ENCODE data around the gene B3GALT5.

DNA sequence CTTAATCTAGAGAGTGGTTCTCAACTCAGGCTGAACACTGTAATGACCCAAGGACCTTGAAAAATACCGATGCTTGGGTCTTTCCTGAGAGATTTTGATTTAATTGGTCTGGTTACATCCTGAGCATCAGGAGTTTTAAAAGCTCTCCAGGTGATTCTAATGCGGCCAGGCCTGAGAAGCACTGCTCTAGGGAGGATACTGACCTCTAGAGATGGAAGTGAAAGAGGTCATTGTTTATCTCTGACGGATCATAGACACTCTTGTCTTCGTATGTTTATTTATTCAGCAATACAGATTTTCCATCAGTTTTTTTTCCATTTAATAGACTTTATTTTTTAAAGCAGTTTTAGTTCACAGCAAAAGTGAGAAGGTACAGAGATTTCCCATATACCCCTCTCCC, 77.7 kb downstream of the B3GALT5 start:
- TF ChIP-seq, protein P1, sequence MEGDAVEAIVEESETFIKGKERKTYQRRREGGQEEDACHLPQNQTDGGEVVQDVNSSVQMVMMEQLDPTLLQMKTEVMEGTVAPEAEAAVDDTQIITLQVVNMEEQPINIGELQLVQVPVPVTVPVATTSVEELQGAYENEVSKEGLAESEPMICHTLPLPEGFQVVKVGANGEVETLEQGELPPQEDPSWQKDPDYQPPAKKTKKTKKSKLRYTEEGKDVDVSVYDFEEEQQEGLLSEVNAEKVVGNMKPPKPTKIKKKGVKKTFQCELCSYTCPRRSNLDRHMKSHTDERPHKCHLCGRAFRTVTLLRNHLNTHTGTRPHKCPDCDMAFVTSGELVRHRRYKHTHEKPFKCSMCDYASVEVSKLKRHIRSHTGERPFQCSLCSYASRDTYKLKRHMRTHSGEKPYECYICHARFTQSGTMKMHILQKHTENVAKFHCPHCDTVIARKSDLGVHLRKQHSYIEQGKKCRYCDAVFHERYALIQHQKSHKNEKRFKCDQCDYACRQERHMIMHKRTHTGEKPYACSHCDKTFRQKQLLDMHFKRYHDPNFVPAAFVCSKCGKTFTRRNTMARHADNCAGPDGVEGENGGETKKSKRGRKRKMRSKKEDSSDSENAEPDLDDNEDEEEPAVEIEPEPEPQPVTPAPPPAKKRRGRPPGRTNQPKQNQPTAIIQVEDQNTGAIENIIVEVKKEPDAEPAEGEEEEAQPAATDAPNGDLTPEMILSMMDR (IDR thresholded peaks at IDR 0.05), result no peak
- TF ChIP-seq POLR2A (IDR thresholded peaks at IDR 0.05), result no peak

Data from testis (tissue), 2 donors.